GM12864 (cell line): Measurements from ENCODE around the gene KLF17.

Source experiments
- DNase-seq: peaks from one replicate; pipeline ENCODE4 v3.0.0-alpha.2; 2011; ENCODE audit warnings: low read depth
- H3K4me3 ChIP-seq: 2 replicates; pipeline ENCODE4 v1.5.1; 2011; ENCODE audit warnings: mild to moderate bottlenecking, low read depth, low read length, control low read depth
- CTCF ChIP-seq: IDR thresholded peaks from 2 replicates; pipeline ENCODE4 v1.5.1; 2011; ENCODE audit warnings: low read depth, mild to moderate bottlenecking, moderate library complexity, low read length, control low read depth, inconsistent platforms; ENCODE audit errors: missing control alignments

The KLF17 gene, protein sequence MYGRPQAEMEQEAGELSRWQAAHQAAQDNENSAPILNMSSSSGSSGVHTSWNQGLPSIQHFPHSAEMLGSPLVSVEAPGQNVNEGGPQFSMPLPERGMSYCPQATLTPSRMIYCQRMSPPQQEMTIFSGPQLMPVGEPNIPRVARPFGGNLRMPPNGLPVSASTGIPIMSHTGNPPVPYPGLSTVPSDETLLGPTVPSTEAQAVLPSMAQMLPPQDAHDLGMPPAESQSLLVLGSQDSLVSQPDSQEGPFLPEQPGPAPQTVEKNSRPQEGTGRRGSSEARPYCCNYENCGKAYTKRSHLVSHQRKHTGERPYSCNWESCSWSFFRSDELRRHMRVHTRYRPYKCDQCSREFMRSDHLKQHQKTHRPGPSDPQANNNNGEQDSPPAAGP

GRCh38 chr1:44118682-44119081 lies at the start of gene KLF17:
KLF17 (plus strand) TSS chr1:44118821; CDS start chr1:44118908, 87 bp downstream.
- no peak for TF ChIP-seq CTCF
- DNase-seq, result no peak
- no peak within 1 kb of the TSS for H3K4me3 ChIP-seq

DNA sequence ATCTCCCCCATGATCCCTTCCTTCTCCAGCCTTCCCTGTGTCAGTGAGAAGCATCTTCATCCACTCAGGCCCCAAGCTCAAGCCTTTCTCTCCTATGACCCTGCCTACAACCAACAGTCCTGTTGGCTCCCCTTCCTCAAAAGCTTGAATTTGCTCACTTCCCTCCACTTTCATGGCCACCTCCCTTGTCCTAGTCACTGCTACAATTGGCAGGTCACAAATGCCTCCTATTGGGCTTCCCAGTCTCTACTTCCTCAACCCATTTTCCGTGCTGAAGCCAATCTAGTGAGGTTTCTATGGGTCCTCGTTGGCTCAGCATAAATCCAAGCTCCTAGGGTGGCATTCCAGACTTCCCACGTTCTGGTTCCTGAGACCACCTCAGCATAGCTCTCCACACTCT lies 47.2 kb upstream of the KLF17 start:
- no peak overlapping the region for H3K4me3 ChIP-seq
- no peak for TF ChIP-seq CTCF
- DNase-seq, result no peak

DNA sequence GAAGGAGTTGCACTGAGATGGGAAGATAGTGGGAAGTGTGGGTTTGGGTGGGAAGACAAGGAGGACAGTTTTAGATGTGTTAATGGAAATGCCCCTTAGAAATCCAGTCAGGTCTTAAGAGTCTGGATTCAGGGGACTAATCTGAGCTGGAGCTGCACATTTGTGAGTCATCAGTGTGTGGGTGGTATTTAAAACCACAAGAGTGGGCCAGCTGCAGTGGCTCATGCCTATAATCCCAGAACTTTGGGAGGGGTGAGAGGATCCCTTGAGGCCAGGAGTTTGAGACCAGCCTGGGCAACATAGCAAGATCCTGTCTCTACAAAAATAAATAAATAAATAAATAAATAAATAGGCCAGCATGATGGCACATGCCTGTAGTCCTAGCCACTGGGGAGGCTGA lies 46.4 kb upstream of the KLF17 start:
- DNase-seq, result no peak

DNA sequence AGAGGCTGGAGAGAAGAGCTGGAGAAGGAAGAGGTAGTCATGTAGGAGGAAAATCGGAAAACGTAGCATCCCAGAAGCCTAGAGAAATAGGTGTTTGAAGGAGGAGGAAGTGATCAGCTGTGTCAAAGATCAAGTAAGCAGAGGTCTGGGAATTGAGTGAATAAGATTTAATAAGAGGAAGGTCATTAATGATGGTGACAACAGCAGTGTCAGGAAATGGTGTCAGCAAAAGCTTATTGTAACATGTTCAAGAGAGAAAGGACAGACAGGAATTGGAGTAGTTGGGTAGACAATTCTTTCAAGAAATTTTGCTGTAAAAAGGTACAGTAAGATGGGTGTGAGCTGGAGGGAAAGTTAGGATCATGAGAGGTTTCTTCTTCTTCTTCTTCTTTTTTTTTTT lies 45.8 kb upstream of the KLF17 start:
- no peak overlapping the region for H3K4me3 ChIP-seq
- no peak for DNase-seq
- TF ChIP-seq CTCF, result no peak

More for the DNA sequence above, 46.4 kb upstream of the KLF17 start:
- TF ChIP-seq CTCF, result no peak
- H3K4me3 ChIP-seq, result no peak overlapping the region

- TF ChIP-seq CTCF, result no peak
- DNase-seq, result no peak
- H3K4me3 ChIP-seq, result no peak overlapping the region
These were observed 45.1 kb upstream of the KLF17 start for GRCh38 chr1:44073528-44073927.

DNA sequence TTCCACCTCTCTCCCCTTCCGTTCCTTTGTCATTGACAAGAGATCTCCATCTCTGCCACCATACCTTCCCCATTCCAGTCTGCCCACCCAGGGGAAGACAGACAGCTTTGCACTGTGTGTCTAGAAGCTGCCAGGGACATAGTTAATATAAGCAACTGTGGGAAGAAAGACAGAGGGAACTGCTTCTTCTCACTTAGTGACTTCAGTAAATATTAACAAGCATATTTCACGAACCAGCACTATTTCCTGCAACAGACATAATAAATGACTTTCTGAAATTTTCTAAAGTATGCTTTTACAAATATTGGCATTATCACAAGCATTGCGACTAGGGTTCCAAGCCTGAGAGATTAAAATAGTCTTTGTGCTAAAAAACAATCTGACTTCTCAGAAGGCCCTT lies 44.2 kb upstream of the KLF17 start:
- no peak overlapping the region for H3K4me3 ChIP-seq
- DNase-seq, result no peak
- TF ChIP-seq CTCF, result no peak

DNA sequence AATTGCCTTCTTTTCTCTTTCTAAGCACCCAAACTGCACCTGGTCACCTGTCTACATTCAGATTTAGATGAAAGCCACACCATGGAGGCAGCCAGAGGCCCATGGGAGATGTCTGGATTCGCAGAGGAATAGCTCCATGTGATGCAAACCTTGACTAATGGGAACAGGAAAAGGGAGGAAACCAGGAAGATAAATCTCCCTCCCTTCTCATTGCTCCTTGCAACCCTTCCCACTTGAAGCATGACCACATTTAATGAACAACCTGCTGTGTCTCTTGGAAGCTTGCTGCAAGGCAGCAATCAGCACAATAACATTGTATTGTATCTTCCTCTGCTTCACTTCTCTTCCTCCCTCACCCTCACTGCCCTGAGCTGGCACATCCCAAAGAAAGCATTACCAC lies 42.6 kb upstream of the KLF17 start:
- TF ChIP-seq CTCF, result no peak

More for the DNA sequence above, 42.6 kb upstream of the KLF17 start:
- no peak overlapping the region for H3K4me3 ChIP-seq
- no peak for DNase-seq
